Sigmoid colon (tissue), 4 donors: ENCODE results near the gene GPS2.

Experiments
- CTCF ChIP-seq, 4 experiments: fragments of 450-650 bp in 3 of 4; fragments of 200-600 bp in 1 of 4; IDR thresholded peaks; one replicate each; pipeline ENCODE4 v1.5.1; 2016 to 2019; ENCODE audit warnings: antibody characterized with exemption in 4 of 4, mild to moderate bottlenecking in 3 of 4, moderate library complexity in 2 of 4
- EP300 ChIP-seq, 4 donors: sonication (generic); formaldehyde crosslinking; IDR thresholded peaks; one replicate each; pipeline ENCODE4 v1.6.1; 2017; ENCODE audit warnings: antibody characterized with exemption in 4 of 4

DNA sequence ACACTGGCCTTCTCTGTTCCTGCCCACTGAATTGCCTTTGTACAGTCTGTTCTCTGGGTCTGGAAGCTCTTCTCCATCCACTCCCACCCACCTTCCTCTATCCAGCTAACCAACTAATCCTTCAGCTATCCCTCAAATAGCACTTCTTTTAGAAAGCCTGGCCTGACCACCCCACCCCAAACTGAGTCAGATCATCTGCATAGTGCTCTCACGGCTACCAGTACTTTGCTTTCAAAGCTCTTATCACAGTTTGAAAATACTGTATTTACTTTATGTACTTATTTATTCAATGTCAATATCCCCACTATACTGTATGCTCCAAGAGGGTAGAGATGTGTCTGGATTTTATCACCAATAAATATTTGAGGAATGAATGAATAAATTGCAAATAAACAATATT lies 48.4 kb downstream of the GPS2 start:
- TF ChIP-seq EP300 (IDR thresholded peaks at IDR 0.05) (no peak), CTCF (IDR thresholded peaks at IDR 0.05) (no peak)
